Activated naive CD8-positive, alpha-beta T cell treated with anti-CD3 and anti-CD28 coated beads, Interleukin-2, amount 10 ng/mL, durations not matched to agents 7 days and 5 days (primary cell): ENCODE results near the gene DIAPH3. TPM values are rescaled to one million over a fixed set of nuclear protein-coding genes. Genes with fewer than 3 reads are reported as not detected.
A peak's percentile ranks its signal among the peaks of the same experiment; 100 is the strongest.
"Not testable (repeated sequence)": the region's sequence is repeated elsewhere in the genome, so short reads cannot be mapped to it uniquely, and the experiment has no call there.

Experiments used
- ATAC-seq: fragments of 150-1000 bp; cut with Tn5 transposase; one replicate; pipeline ENCODE4 v1.10.0; 2021; ENCODE audit warnings: low read depth, moderate library complexity
- POLR2A ChIA-PET: fragments of 350-600 bp; sonication (Branson Sonifier 250); formaldehyde crosslinking; loops from one replicate; lab custom pipeline; 2021; ENCODE audit warnings: antibody characterized with exemption; lab: Charles Lee
- DNase-seq: peaks from one replicate; pipeline ENCODE4 v3.0.0; 2021
- H3K27ac Mint-ChIP-seq: one replicate; pipeline ENCODE4 v1.8.0; 2022; ENCODE audit warnings: mild to moderate bottlenecking, mixed read lengths
- H3K27me3 Mint-ChIP-seq: one replicate; pipeline ENCODE4 v1.8.0; 2022; ENCODE audit warnings: mild to moderate bottlenecking, moderate library complexity, mixed read lengths
- H3K36me3 Mint-ChIP-seq: one replicate; pipeline ENCODE4 v1.8.0; 2021; ENCODE audit warnings: mild to moderate bottlenecking, mixed read lengths
- H3K4me1 Mint-ChIP-seq: one replicate; pipeline ENCODE4 v1.8.0; 2021; ENCODE audit warnings: mixed read lengths
- H3K4me3 Mint-ChIP-seq: one replicate; pipeline ENCODE4 v1.8.0; 2022; ENCODE audit warnings: mild to moderate bottlenecking, moderate library complexity, mixed read lengths
- H3K9me3 Mint-ChIP-seq: one replicate; pipeline ENCODE4 v1.8.0; 2021; ENCODE audit warnings: mixed read lengths
- total RNA-seq, 2 experiments: library from RNA; stranded (reverse); gene quantifications; one replicate each; pipeline ENCODE4 v1.2.3, GENCODE V29; 2021

Gene DIAPH3
- total RNA-seq, 2 experiments from 2014 or later, result 16.2 to 18.3 TPM

DNA sequence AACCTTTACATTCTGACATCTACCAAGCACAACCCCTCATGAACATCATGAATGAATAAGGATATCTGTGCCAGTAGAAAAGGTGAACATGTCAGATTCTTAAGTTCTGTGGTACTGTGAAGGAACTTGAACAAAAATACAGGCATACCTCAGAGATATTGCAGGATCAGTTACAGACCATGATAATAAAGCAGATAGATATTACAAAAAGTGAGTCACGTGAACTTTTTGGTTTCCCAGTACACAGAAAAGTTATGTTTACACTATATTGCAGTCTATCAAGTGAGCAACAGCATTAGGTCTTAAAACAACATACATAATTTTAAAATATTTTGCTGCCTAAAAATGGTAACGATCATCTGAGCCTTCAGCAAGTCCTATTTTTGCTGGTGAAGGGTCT, 101.2 kb downstream of the DIAPH3 start:
- POLR2A ChIA-PET, result no interaction called here
- peaks cover 1% of the 10 kb centered on the region for H3K4me1 Mint-ChIP-seq
- H3K9me3 Mint-ChIP-seq, result peaks cover under 1% of the 10 kb centered on the region
- ATAC-seq (no peak), DNase-seq (no peak)
- H3K4me3 Mint-ChIP-seq, result no peak overlapping the region
- H3K36me3 Mint-ChIP-seq, result peaks cover 12% of the 10 kb centered on the region
- H3K27me3 Mint-ChIP-seq, result no peaks in the 10 kb centered on the region
- no peak overlapping the region for H3K27ac Mint-ChIP-seq

DNA sequence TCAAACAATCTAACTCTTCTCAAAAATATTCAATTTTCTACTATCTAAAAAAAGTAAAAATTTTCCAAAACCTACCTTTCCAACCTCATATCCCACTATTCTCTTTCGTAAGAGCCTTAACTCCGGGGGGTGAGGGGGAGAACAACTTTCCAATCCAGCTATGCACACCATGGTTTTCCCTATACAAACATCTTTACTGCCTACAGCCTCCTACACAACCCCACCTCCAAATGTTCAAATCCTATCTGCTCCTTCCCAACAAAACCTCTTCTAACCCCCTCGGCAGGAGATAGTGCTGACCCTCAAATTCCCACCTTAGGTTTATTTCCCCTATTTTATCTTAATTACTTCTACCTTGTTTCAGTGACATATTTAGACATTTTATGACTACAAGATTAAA, 102.0 kb downstream of the DIAPH3 start:
- peaks cover 2% of the 10 kb centered on the region for H3K9me3 Mint-ChIP-seq
- POLR2A ChIA-PET, result no interaction called here
- H3K27me3 Mint-ChIP-seq, result no peaks in the 10 kb centered on the region
- ATAC-seq (no peak), DNase-seq (no peak)
- no peak overlapping the region for H3K4me3 Mint-ChIP-seq
- peaks cover 1% of the 10 kb centered on the region for H3K4me1 Mint-ChIP-seq
- no peak overlapping the region for H3K27ac Mint-ChIP-seq
- H3K36me3 Mint-ChIP-seq, result peaks cover 17% of the 10 kb centered on the region

GRCh38 chr13:60051754-60052285, 111.9 kb downstream of the DIAPH3 start:
- Mint-ChIP-seq H3K9me3 (no peaks in the 10 kb centered on the region), H3K36me3 (peaks cover 20% of the 10 kb centered on the region), H3K4me1 (peaks cover 3% of the 10 kb centered on the region), H3K27ac (no peak overlapping the region), H3K27me3 (peaks cover 2% of the 10 kb centered on the region), H3K4me3 (no peak overlapping the region)
- no peak for DNase-seq
- ATAC-seq, result no peak
- POLR2A ChIA-PET, result no interaction called here

DNA sequence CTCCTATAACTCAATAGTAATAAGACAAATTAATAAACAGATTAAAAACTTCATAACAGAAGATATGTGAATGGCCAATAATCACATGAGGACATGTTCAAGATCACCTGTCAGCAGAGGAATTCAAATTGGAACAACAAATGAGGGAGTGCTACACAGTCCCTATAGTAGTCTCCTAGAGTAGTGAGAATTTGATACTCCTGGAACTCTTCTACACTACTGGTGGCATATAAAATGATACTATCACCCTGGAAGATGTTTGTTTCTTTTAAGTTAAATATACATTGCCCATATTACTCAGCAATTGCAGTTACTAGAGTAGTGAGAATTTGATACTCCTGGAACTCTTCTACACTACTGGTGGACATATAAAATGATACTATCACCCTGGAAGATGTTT, 115.4 kb downstream of the DIAPH3 start:
- H3K36me3 Mint-ChIP-seq, result peaks cover 27% of the 10 kb centered on the region
- POLR2A ChIA-PET, H3K9me3 Mint-ChIP-seq, H3K27ac Mint-ChIP-seq, H3K27me3 Mint-ChIP-seq, DNase-seq, H3K4me3 Mint-ChIP-seq, H3K4me1 Mint-ChIP-seq, ATAC-seq: not testable (repeated sequence)

- Mint-ChIP-seq H3K4me1 (peaks cover 3% of the 10 kb centered on the region), H3K4me3 (no peak overlapping the region), H3K27ac (no peak overlapping the region)
These were observed 115.8 kb downstream of the DIAPH3 start for GRCh38 chr13:60047918-60048317.

GRCh38 chr13:60044321-60044720, 119.4 kb downstream of the DIAPH3 start:
- H3K9me3 Mint-ChIP-seq, result peaks cover 3% of the 10 kb centered on the region
- no peaks in the 10 kb centered on the region for H3K4me1 Mint-ChIP-seq
- H3K36me3 Mint-ChIP-seq, result peaks cover 20% of the 10 kb centered on the region
- DNase-seq (no peak), ATAC-seq (no peak)
- no peak overlapping the region for H3K27ac Mint-ChIP-seq
- H3K27me3 Mint-ChIP-seq, result no peaks in the 10 kb centered on the region
- H3K4me3 Mint-ChIP-seq, result no peak overlapping the region
- POLR2A ChIA-PET, result no interaction called here

More at GRCh38 chr13:60047918-60048317, 115.8 kb downstream of the DIAPH3 start:
- DNase-seq (no peak), ATAC-seq (no peak)
- Mint-ChIP-seq H3K9me3 (peaks cover 3% of the 10 kb centered on the region), H3K36me3 (peaks cover 27% of the 10 kb centered on the region), H3K27me3 (no peaks in the 10 kb centered on the region)
- POLR2A ChIA-PET, result no interaction called here

DNA sequence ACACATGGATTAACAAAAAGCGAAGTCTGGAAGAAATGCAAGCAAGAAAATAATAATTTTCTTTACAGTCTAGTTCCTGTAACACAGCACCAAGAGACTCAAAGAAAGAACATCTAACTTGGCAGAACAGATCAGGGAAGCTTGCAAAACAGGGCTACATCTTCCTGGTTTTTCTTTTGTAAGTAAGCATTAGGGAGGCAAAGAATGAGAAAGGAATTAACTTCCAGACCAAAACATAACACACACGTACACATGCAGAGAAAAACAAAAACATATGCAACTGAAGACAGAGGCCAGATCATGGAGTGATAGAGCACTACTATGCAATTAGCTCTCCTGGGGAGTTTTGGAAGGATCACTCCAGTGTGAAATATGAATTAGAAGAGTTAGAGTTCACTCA, 120.5 kb downstream of the DIAPH3 start:
- no peak overlapping the region for H3K4me3 Mint-ChIP-seq
- peaks cover 22% of the 10 kb centered on the region for H3K36me3 Mint-ChIP-seq
- POLR2A ChIA-PET, result no interaction called here
- H3K9me3 Mint-ChIP-seq, result peaks cover 3% of the 10 kb centered on the region
- ATAC-seq (no peak), DNase-seq (no peak)
- H3K27ac Mint-ChIP-seq, result no peak overlapping the region
- no peaks in the 10 kb centered on the region for H3K4me1 Mint-ChIP-seq
- H3K27me3 Mint-ChIP-seq, result no peaks in the 10 kb centered on the region

GRCh38 chr13:60040668-60041067, 123.1 kb downstream of the DIAPH3 start:
- peaks cover 16% of the 10 kb centered on the region for H3K36me3 Mint-ChIP-seq
- H3K4me3 Mint-ChIP-seq, ATAC-seq, H3K4me1 Mint-ChIP-seq, H3K9me3 Mint-ChIP-seq, H3K27ac Mint-ChIP-seq, H3K27me3 Mint-ChIP-seq, POLR2A ChIA-PET, DNase-seq: not testable (repeated sequence)

- H3K27ac Mint-ChIP-seq, result no peak overlapping the region
These were observed 127.9 kb downstream of the DIAPH3 start for GRCh38 chr13:60035874-60036273.

GRCh38 chr13:60032851-60033250, 130.9 kb downstream of the DIAPH3 start:
- Mint-ChIP-seq H3K27me3 (no peaks in the 10 kb centered on the region), H3K27ac (no peak overlapping the region), H3K36me3 (peaks cover 24% of the 10 kb centered on the region), H3K4me1 (no peaks in the 10 kb centered on the region), H3K9me3 (peaks cover 1% of the 10 kb centered on the region), H3K4me3 (no peak overlapping the region)
- POLR2A ChIA-PET, result no interaction called here
- DNase-seq, result no peak
- ATAC-seq, result no peak

More at GRCh38 chr13:60035874-60036273, 127.9 kb downstream of the DIAPH3 start:
- H3K4me1 Mint-ChIP-seq, result no peaks in the 10 kb centered on the region
- H3K9me3 Mint-ChIP-seq, result peaks cover 1% of the 10 kb centered on the region
- ATAC-seq (no peak), DNase-seq (no peak)
- no peaks in the 10 kb centered on the region for H3K27me3 Mint-ChIP-seq
- H3K36me3 Mint-ChIP-seq, result peaks cover 22% of the 10 kb centered on the region
- H3K4me3 Mint-ChIP-seq, result no peak overlapping the region
- POLR2A ChIA-PET, result no interaction called here

GRCh38 chr13:60028021-60028420, 135.7 kb downstream of the DIAPH3 start:
- Mint-ChIP-seq H3K27ac (no peak overlapping the region), H3K36me3 (peaks cover 26% of the 10 kb centered on the region), H3K4me3 (no peak overlapping the region), H3K4me1 (no peaks in the 10 kb centered on the region), H3K9me3 (peaks cover 5% of the 10 kb centered on the region), H3K27me3 (peaks cover 2% of the 10 kb centered on the region)
- POLR2A ChIA-PET, result no interaction called here
- ATAC-seq (no peak), DNase-seq (no peak)

- H3K9me3 Mint-ChIP-seq, result peaks cover 4% of the 10 kb centered on the region
- H3K27ac Mint-ChIP-seq, result no peak overlapping the region
- POLR2A ChIA-PET, result no interaction called here
- H3K27me3 Mint-ChIP-seq, result peaks cover 2% of the 10 kb centered on the region
- DNase-seq (no peak), ATAC-seq (no peak)
- H3K4me1 Mint-ChIP-seq, result no peaks in the 10 kb centered on the region
- H3K36me3 Mint-ChIP-seq, result peaks cover 19% of the 10 kb centered on the region
- no peak overlapping the region for H3K4me3 Mint-ChIP-seq
These were observed 137.4 kb downstream of the DIAPH3 start for GRCh38 chr13:60026286-60026685.

GRCh38 chr13:60020288-60020687, 143.4 kb downstream of the DIAPH3 start:
- peaks cover 15% of the 10 kb centered on the region for H3K36me3 Mint-ChIP-seq
- DNase-seq, result no peak
- H3K9me3 Mint-ChIP-seq, result peaks cover 3% of the 10 kb centered on the region
- H3K27ac Mint-ChIP-seq, result no peak overlapping the region
- H3K4me3 Mint-ChIP-seq, result no peak overlapping the region
- ATAC-seq, result no peak
- POLR2A ChIA-PET, result no interaction called here
- peaks cover 13% of the 10 kb centered on the region for H3K4me1 Mint-ChIP-seq
- peaks cover 2% of the 10 kb centered on the region for H3K27me3 Mint-ChIP-seq

DNA sequence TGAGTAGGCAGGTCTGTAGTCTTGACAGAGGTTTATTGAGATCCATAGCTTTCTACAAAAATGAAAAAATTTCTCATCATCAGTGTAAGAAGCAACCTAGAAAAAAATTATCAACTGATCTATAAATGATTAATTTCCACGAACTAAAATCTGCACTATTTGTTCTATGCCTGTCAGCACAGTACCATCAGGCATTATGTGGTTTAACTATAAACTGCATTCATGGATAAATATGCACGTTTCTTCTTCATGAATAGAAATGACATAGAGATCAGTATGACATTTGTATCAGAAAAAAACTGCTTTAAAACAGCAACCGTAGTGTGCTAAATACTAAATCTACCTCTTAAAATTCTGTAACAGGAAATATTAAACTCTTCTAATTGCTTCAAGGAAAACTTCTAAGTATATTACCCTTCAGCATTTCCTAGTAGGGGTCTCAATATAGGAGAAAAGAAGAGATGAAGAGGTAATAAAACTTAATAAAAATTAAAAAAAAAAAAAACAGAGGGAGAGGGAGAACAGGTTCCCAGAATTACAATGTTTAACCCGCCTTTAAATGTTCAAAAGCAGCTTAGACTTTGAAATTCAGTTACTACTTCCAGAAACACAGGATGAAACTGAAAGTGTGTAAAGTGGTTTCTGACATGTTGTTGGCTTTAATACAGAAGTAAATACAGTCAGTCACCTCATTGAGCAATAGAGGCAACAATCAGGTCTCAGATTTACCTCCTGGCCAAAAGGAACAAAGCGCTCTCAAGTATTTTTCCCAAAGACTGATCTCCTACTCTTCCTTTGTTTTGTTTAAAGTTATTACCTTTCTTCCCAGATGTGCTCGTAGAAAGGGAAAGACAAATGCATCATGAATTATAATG, 144.4 kb downstream of the DIAPH3 start:
- H3K4me3 Mint-ChIP-seq, result peak overlapping the region; percentile 25

More for the DNA sequence above, 144.4 kb downstream of the DIAPH3 start:
- ATAC-seq (peak; percentile 63), DNase-seq (no peak)
- Mint-ChIP-seq H3K27me3 (peaks cover 2% of the 10 kb centered on the region), H3K27ac (no peak overlapping the region), H3K4me1 (peaks cover 13% of the 10 kb centered on the region), H3K9me3 (peaks cover 2% of the 10 kb centered on the region), H3K36me3 (peaks cover 13% of the 10 kb centered on the region)
- POLR2A ChIA-PET, result no interaction called here
